Ovary (tissue), 3 donors: ENCODE data around the gene MSI2.

Experiments
- POLR2A ChIP-seq: fragments of 450-650 bp; IDR thresholded peaks from one replicate; pipeline ENCODE4 v1.6.1; 2017; ENCODE audit warnings: antibody characterized with exemption, mild to moderate bottlenecking, moderate library complexity
- TF ChIP-seq, protein P1 (sequence below), 3 donors: fragments of 450-650 bp in 2 of 3; fragments of 200-600 bp in 1 of 3; IDR thresholded peaks; one replicate each; pipeline versions ENCODE4 v1.5.1 to v1.8.0; 2016 to 2022; ENCODE audit warnings: antibody characterized with exemption in 3 of 3, mild to moderate bottlenecking in 1 of 3
- donor health status: DM: no; HTN: no; CAD: no.

DNA sequence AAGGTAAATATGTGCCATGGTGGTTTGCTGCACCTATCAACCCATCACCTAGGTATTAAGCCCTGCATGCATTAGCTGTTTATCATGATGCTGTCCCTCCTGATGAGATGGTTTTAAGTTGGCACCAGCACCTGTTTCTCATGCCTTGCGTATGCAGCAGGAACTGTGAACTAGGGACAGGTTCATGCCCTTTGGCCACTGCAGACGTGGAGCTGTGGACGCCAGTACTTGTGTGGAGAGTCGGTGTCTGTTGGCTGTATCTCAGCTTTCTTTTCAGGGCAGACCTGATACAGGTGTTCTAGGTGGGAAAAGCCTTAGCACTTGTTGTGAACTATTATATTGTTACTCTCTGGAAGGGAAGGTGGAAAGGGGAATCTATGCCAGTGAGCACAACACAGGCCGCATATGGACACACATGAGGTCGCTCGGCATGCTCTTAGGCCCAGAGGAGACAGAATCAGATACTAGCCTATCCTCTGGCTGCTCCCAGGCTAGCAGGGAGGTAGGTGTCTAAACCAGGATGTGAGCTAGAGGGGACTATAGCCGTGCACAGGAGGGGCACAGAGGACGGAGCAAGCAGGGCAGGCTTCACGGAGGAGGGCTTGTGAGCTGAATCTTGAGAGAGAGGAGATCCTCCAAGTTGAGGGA is 22.5 kb downstream of the MSI2 start:
- TF ChIP-seq, protein P1, sequence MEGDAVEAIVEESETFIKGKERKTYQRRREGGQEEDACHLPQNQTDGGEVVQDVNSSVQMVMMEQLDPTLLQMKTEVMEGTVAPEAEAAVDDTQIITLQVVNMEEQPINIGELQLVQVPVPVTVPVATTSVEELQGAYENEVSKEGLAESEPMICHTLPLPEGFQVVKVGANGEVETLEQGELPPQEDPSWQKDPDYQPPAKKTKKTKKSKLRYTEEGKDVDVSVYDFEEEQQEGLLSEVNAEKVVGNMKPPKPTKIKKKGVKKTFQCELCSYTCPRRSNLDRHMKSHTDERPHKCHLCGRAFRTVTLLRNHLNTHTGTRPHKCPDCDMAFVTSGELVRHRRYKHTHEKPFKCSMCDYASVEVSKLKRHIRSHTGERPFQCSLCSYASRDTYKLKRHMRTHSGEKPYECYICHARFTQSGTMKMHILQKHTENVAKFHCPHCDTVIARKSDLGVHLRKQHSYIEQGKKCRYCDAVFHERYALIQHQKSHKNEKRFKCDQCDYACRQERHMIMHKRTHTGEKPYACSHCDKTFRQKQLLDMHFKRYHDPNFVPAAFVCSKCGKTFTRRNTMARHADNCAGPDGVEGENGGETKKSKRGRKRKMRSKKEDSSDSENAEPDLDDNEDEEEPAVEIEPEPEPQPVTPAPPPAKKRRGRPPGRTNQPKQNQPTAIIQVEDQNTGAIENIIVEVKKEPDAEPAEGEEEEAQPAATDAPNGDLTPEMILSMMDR (IDR thresholded peaks at IDR 0.05): no peak
- no peak for TF ChIP-seq POLR2A
